GM19043 (cell line): ENCODE results near the gene SDE2.
A peak's percentile ranks its signal among the peaks of the same experiment; 100 is the strongest.

Experiments used
- ATAC-seq: cut with Tn5 transposase; IDR thresholded peaks from one replicate; pipeline ENCODE4 v1.9.1; 2021; ENCODE audit warnings: low read depth; ENCODE audit not compliant: unreplicated experiment

The SDE2 gene

GRCh38 chr1:225999227-225999911, at the start of gene SDE2:
SDE2 (minus strand) TSS chr1:225999343; CDS start chr1:225999312, 31 bp downstream.
- peak; percentile 65 for ATAC-seq

GRCh38 chr1:226048886-226049285, 49.7 kb upstream of the SDE2 start:
- ATAC-seq: no peak

- ATAC-seq: no peak
Observed at GRCh38 chr1:226047495-226047894, 48.4 kb upstream of the SDE2 start.

- no peak for ATAC-seq
Observed at GRCh38 chr1:226046240-226046639, 47.1 kb upstream of the SDE2 start.

GRCh38 chr1:226044514-226045101, 45.5 kb upstream of the SDE2 start:
- ATAC-seq: no peak

- no peak for ATAC-seq
Observed at GRCh38 chr1:226041419-226041818, 42.3 kb upstream of the SDE2 start.

- ATAC-seq: no peak
Observed at GRCh38 chr1:226038661-226039060, 39.5 kb upstream of the SDE2 start.

GRCh38 chr1:226035915-226036314, 36.8 kb upstream of the SDE2 start:
- no peak for ATAC-seq

GRCh38 chr1:226034482-226034881, 35.3 kb upstream of the SDE2 start:
- no peak for ATAC-seq

- no peak for ATAC-seq
Observed at GRCh38 chr1:226033991-226034390, 34.8 kb upstream of the SDE2 start.

- no peak for ATAC-seq
Observed at GRCh38 chr1:226033582-226033981, 34.4 kb upstream of the SDE2 start.

GRCh38 chr1:226029568-226030225, 30.6 kb upstream of the SDE2 start:
- no peak for ATAC-seq

- peak; percentile 79 for ATAC-seq
Observed at GRCh38 chr1:226029093-226029496, 30.0 kb upstream of the SDE2 start.

GRCh38 chr1:226027538-226028217, 28.5 kb upstream of the SDE2 start:
- ATAC-seq: no peak

- ATAC-seq: no peak
Observed at GRCh38 chr1:226026833-226027232, 27.7 kb upstream of the SDE2 start.

- no peak for ATAC-seq
Observed at GRCh38 chr1:226023735-226024134, 24.6 kb upstream of the SDE2 start.

- no peak for ATAC-seq
Observed at GRCh38 chr1:226021801-226022200, 22.7 kb upstream of the SDE2 start.

GRCh38 chr1:226021401-226021800, 22.3 kb upstream of the SDE2 start:
- ATAC-seq: no peak

GRCh38 chr1:226019572-226019971, 20.4 kb upstream of the SDE2 start:
- no peak for ATAC-seq

GRCh38 chr1:226017070-226017469, 17.9 kb upstream of the SDE2 start:
- ATAC-seq: no peak

- no peak for ATAC-seq
Observed at GRCh38 chr1:226009650-226010044, 10.5 kb upstream of the SDE2 start.
